K562 (cell line): Measurements from ENCODE around the gene IQCK. TPM values are rescaled to one million over a fixed set of nuclear protein-coding genes. Genes with fewer than 3 reads are reported as not detected.
A peak's percentile ranks its signal among the peaks of the same experiment; 100 is the strongest.

Experiments used
- ARID1B ChIP-seq: fragments of 450-650 bp; IDR thresholded peaks from 2 replicates; pipeline ENCODE4 v1.6.1; 2016; ENCODE audit warnings: antibody characterized with exemption, mild to moderate bottlenecking, inconsistent platforms
- ARID2 ChIP-seq: fragments of 450-650 bp; IDR thresholded peaks from 2 replicates; pipeline ENCODE4 v1.6.1; 2017; ENCODE audit warnings: antibody characterized with exemption, mild to moderate bottlenecking
- EGR1 ChIP-seq: fragments of 450-650 bp; conservative IDR thresholded peaks from 2 replicates; pipeline ENCODE4 v1.6.1; 2017; ENCODE audit warnings: mild to moderate bottlenecking
- ESRRA ChIP-seq: fragments of 450-650 bp; IDR thresholded peaks from 2 replicates; pipeline ENCODE4 v1.6.1; 2014; ENCODE audit warnings: low read depth, mild to moderate bottlenecking, moderate library complexity, borderline replicate concordance
- NCOA6 ChIP-seq: fragments of 450-650 bp; IDR thresholded peaks from 2 replicates; pipeline ENCODE4 v1.6.1; 2017; ENCODE audit warnings: mild to moderate bottlenecking
- POLR3A ChIP-seq: IDR thresholded peaks from 2 replicates; pipeline ENCODE4 v1.6.1; 2011; ENCODE audit warnings: borderline replicate concordance, mild to moderate bottlenecking, moderate library complexity; ENCODE audit not compliant: insufficient read length, insufficient read depth; ENCODE audit errors: extremely low read depth
- RBFOX2 ChIP-seq: fragments of 200-400 bp; formaldehyde crosslinking; IDR thresholded peaks from 2 replicates; pipeline ENCODE4 v1.6.1; 2017; ENCODE audit warnings: low read depth, mild to moderate bottlenecking, low read length, moderate library complexity
- SNAPC5 ChIP-seq: fragments of 250-450 bp; sonication (Bioruptor Pico); IDR thresholded peaks from 2 replicates; pipeline ENCODE4 v1.8.0; 2021; ENCODE audit warnings: moderate library complexity, mild to moderate bottlenecking, inconsistent platforms
- TCF7L2 ChIP-seq: fragments of 150-350 bp; IDR thresholded peaks from 2 replicates; pipeline ENCODE4 v1.6.1; 2016; ENCODE audit warnings: low read depth, mild to moderate bottlenecking, low read length, moderate library complexity
- TFAP4 ChIP-seq: sonication (generic); formaldehyde crosslinking; IDR thresholded peaks from 2 replicates; pipeline ENCODE4 v1.8.0; 2022; ENCODE audit warnings: missing genetic modification reagents, mild to moderate bottlenecking, moderate library complexity, borderline replicate concordance
- THAP7 ChIP-seq: fragments of 250-450 bp; sonication (Bioruptor Pico); IDR thresholded peaks from 2 replicates; pipeline ENCODE4 v1.5.0; 2021
- ZC3H4 ChIP-seq: sonication (generic); formaldehyde crosslinking; IDR thresholded peaks from 2 replicates; pipeline ENCODE4 v1.9.0; 2021; ENCODE audit warnings: missing genetic modification reagents, borderline replicate concordance
- ZKSCAN3 ChIP-seq: fragments of 250-450 bp; sonication (Bioruptor Pico); IDR thresholded peaks from 2 replicates; pipeline ENCODE4 v1.4.0; 2020
- ZNF133 ChIP-seq: fragments of 250-450 bp; sonication (Bioruptor Pico); IDR thresholded peaks from 2 replicates; pipeline ENCODE4 v1.4.0; 2020; ENCODE audit warnings: mild to moderate bottlenecking
- ZNF436 ChIP-seq: fragments of 250-450, 450-650 bp; sonication (Bioruptor Pico); formaldehyde crosslinking; IDR thresholded peaks from 2 replicates; pipeline ENCODE4 v1.7.0; 2020; ENCODE audit warnings: mild to moderate bottlenecking
- ZNF644 ChIP-seq: fragments of 200-800 bp; sonication (Bioruptor generic); IDR thresholded peaks from 2 replicates; pipeline ENCODE4 v1.6.1; 2016; ENCODE audit warnings: low read depth, missing genetic modification characterization, missing compliant biosample characterization
- polyA plus RNA-seq, 8 experiments: library from polyadenylated mRNA; depleted of rRNA in 4 of 8; stranded (reverse) in 5 of 8; unstranded in 3 of 8; fragments of >200 nt; fragmentation: Nextera tagmentation in 2 of 8; fragmentation: Illumina TruSeq in 1 of 8; extraction: Ambion mirVana in 2 of 8; extraction: Trizol in 1 of 8; gene quantifications; 2 replicates each; pipeline versions ENCODE4 v1.2.1 to v1.2.3, GENCODE V29; 2011 to 2014; ENCODE audit warnings: inconsistent platforms in 1 of 8, missing spikeins in 1 of 8
- total RNA-seq, 7 experiments: library from RNA; depleted of rRNA in 6 of 7; stranded (reverse); fragments of >200 nt in 6 of 7; fragmentation: Illumina TruSeq in 2 of 7; extraction: Trizol in 2 of 7; gene quantifications; 2 replicates each; pipeline versions ENCODE4 v1.2.1 to v1.2.3, GENCODE V29; 2011 to 2021; ENCODE audit warnings: low replicate concordance in 1 of 7
- TF ChIP-seq, protein P1 (sequence below): sonication (generic); formaldehyde crosslinking; IDR thresholded peaks from 2 replicates; pipeline ENCODE4 v1.8.1; 2022; ENCODE audit warnings: missing genetic modification reagents

The IQCK gene
- total and polyA plus RNA-seq, 9 of the 15 experiments (the other 6 are each of a cell fraction or from before 2014, with no cell fraction given): 5.2 to 12.2 (median 7.3) TPM

DNA sequence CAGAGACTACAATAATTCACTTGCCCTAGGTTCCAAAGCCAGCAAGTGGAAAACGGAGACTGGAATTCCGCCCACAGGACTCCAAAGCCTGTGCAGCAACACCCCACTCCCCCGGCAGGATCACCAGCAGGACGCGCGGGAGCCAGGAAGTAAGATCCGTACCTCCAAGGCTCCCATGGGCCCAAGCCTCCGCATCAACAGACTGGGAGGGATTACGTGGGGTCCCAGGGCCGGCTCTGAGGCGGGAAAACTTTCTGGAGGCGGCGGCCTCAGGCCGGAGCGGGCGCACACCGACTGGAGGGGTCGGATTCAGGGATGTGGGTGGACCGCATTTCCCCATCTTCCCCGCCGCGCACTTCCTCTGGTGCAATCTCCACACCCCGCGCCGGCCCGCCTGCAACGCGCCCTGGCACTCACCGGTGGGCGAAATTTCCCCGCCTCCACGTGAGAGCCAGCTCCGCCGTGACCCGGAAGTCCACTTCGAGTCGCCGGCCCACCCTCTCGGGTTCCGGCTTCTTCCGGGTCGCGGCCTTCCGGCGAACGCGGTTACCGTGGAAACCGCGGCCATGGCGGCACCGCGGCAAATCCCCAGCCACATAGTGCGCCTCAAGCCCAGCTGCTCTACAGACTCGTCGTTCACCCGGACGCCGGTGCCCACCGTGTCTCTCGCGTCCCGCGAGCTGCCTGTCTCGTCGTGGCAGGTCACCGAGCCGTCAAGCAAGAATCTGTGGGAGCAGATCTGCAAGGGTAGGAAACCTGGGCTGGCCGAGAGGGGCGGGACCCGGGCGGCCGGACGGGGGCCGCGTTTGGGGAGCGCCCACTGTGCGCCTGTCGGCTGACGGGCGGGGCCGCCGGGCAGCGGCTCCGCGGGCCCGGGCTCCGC, at the start of gene IQCK, which contains the start of gene KNOP1 (continued):
- TF ChIP-seq POLR3A (no peak), EGR1 (peak; percentile 59), ESRRA (0 out of 2 replicates have a peak, but pooled peaks have one; percentile 50), ZNF436 (CRISPR knock-in tag) (no peak), ZNF644 (tag) (no peak), TFAP4 (CRISPR knock-in tag) (peak; percentile 94), ARID2 (no peak), TCF7L2 (no peak), THAP7 (CRISPR knock-in tag) (no peak), ZC3H4 (CRISPR knock-in tag) (no peak), ARID1B (0 out of 2 replicates have a peak, but pooled peaks have one; percentile 25), ZKSCAN3 (no peak), SNAPC5 (no peak), RBFOX2 (peak; percentile 87), NCOA6 (no peak), ZNF133 (CRISPR knock-in tag) (no peak)
- TF ChIP-seq, protein P1, sequence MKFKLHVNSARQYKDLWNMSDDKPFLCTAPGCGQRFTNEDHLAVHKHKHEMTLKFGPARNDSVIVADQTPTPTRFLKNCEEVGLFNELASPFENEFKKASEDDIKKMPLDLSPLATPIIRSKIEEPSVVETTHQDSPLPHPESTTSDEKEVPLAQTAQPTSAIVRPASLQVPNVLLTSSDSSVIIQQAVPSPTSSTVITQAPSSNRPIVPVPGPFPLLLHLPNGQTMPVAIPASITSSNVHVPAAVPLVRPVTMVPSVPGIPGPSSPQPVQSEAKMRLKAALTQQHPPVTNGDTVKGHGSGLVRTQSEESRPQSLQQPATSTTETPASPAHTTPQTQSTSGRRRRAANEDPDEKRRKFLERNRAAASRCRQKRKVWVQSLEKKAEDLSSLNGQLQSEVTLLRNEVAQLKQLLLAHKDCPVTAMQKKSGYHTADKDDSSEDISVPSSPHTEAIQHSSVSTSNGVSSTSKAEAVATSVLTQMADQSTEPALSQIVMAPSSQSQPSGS (CRISPR knock-in tag): no peak
